PFSK-1 (cell line): Measurements from ENCODE around the gene BNIP5.

Experiments used
- FOXP2 ChIP-seq: optimal IDR thresholded peaks from 2 replicates; pipeline ENCODE3; 2011; ENCODE audit warnings: borderline replicate concordance, control low read depth, inconsistent platforms; ENCODE audit not compliant: insufficient read depth; ENCODE audit errors: extremely low read length, extremely low read depth
- POLR2AphosphoS5 ChIP-seq: IDR thresholded peaks from 2 replicates; pipeline ENCODE4 v1.6.1; 2012; ENCODE audit warnings: low read depth, mild to moderate bottlenecking, control low read depth, low read length, moderate library complexity
- SIN3A ChIP-seq: IDR thresholded peaks from 2 replicates; pipeline ENCODE4 v1.6.1; 2012; ENCODE audit warnings: mild to moderate bottlenecking, low read length, moderate library complexity, borderline replicate concordance; ENCODE audit not compliant: insufficient read depth
- TAF1 ChIP-seq: IDR thresholded peaks from 2 replicates; pipeline ENCODE4 v1.6.1; 2012; ENCODE audit warnings: low read length, control low read depth, borderline replicate concordance; ENCODE audit not compliant: insufficient read depth
- TF ChIP-seq, protein P1 (sequence below), 2 experiments: IDR thresholded peaks; 2 replicates each; pipeline versions ENCODE4 v1.6.1 to v1.8.0; 2011 to 2012; ENCODE audit warnings: low read depth in 2 of 2, low read length in 2 of 2, control low read depth in 1 of 2, inconsistent platforms in 1 of 2, mild to moderate bottlenecking in 1 of 2, moderate library complexity in 1 of 2; ENCODE audit not compliant: insufficient read depth in 1 of 2

DNA sequence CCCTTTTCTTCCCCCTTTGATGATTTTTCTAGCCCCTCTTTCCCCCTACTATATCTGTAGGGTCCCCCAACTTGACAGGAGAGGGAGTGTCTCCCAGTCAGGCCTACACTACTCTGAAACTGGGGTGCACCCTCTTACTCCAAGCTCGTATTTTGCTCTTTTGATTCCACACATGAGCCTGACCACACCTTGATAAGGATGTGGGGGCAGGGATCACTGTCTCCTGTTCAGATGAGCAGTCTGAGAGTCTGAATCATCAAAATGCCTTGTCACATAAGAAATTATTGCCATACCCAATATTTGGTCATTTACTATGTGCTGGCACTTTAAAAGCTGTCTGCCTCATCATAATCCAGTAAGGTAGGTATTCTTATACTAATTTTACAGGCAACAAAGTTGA is 50.9 kb downstream of the BNIP5 start:
- TF ChIP-seq, protein P1, sequence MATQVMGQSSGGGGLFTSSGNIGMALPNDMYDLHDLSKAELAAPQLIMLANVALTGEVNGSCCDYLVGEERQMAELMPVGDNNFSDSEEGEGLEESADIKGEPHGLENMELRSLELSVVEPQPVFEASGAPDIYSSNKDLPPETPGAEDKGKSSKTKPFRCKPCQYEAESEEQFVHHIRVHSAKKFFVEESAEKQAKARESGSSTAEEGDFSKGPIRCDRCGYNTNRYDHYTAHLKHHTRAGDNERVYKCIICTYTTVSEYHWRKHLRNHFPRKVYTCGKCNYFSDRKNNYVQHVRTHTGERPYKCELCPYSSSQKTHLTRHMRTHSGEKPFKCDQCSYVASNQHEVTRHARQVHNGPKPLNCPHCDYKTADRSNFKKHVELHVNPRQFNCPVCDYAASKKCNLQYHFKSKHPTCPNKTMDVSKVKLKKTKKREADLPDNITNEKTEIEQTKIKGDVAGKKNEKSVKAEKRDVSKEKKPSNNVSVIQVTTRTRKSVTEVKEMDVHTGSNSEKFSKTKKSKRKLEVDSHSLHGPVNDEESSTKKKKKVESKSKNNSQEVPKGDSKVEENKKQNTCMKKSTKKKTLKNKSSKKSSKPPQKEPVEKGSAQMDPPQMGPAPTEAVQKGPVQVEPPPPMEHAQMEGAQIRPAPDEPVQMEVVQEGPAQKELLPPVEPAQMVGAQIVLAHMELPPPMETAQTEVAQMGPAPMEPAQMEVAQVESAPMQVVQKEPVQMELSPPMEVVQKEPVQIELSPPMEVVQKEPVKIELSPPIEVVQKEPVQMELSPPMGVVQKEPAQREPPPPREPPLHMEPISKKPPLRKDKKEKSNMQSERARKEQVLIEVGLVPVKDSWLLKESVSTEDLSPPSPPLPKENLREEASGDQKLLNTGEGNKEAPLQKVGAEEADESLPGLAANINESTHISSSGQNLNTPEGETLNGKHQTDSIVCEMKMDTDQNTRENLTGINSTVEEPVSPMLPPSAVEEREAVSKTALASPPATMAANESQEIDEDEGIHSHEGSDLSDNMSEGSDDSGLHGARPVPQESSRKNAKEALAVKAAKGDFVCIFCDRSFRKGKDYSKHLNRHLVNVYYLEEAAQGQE (IDR thresholded peaks at IDR 0.05; ENCODE audit: insufficient read depth in 1 of 2, low read depth in 2 of 2, low read length in 2 of 2): no peak
- TF ChIP-seq POLR2AphosphoS5: no peak
- TF ChIP-seq SIN3A: no peak
- no peak for TF ChIP-seq TAF1
- TF ChIP-seq FOXP2: no peak
